VCaP (cell line): ENCODE data around the gene ZKSCAN5.

Experiments
- H3K27ac ChIP-seq: fragments of 450-650 bp; 2 replicates; pipeline ENCODE4 v1.5.1; 2017
- TF ChIP-seq, protein P1 (sequence below): fragments of 450-650 bp; conservative IDR thresholded peaks from 2 replicates; pipeline ENCODE4 v1.5.1; 2017; ENCODE audit warnings: mild to moderate bottlenecking, moderate library complexity

ZKSCAN5 gene

DNA sequence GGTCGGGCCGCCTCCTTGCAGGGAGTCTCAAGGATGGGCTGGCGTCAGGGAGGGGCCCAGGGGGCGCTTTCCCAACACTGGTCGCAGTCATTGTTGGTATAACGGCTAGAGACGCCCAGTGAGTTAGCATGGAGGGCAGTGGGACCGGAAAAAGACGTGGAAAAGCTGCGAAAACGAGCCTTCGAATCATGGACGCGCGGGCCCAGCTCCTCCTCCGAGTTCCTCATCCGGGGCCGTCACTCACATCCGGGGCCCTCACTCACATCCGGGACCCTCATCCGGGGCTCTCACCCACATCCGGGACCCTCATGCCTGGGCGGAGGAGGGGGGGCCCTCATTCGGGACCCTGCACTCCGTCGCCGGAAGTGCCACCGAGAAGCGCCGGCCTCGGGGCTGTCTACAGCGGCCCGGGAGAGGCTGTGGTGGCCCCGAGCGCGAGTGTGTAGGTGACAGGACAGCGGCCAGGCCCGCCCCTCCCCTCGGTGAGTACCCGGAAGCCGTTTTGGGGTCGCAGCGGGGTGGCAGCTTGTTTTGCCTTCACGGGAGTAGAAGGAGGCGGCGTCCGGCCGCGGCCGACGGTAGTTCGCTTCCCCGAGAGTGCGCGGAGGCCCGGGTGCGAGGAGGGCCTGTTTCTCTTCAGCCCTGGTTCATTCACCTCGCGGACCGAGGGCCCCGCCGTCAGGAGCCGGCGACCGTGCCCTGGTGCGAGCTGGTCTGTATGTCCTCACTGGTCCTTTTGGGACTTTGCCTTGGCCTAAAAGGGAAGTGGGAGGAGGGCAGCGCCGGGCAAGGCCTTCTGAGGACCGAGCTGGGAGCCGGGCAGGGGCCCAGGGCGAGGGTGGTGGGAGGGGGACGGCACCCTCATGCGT is 54.1 kb downstream of the ZKSCAN5 start, which contains the start of gene ZNF655:
Gene ZNF655, plus strand, starts transcription at position 337 of the 869 bp plus-strand sequence. CDS start 1,918 bp downstream, outside the sequence.
- TF ChIP-seq, protein P1, sequence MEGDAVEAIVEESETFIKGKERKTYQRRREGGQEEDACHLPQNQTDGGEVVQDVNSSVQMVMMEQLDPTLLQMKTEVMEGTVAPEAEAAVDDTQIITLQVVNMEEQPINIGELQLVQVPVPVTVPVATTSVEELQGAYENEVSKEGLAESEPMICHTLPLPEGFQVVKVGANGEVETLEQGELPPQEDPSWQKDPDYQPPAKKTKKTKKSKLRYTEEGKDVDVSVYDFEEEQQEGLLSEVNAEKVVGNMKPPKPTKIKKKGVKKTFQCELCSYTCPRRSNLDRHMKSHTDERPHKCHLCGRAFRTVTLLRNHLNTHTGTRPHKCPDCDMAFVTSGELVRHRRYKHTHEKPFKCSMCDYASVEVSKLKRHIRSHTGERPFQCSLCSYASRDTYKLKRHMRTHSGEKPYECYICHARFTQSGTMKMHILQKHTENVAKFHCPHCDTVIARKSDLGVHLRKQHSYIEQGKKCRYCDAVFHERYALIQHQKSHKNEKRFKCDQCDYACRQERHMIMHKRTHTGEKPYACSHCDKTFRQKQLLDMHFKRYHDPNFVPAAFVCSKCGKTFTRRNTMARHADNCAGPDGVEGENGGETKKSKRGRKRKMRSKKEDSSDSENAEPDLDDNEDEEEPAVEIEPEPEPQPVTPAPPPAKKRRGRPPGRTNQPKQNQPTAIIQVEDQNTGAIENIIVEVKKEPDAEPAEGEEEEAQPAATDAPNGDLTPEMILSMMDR: no peak
- H3K27ac ChIP-seq: no peak within 1 kb of the TSS

DNA sequence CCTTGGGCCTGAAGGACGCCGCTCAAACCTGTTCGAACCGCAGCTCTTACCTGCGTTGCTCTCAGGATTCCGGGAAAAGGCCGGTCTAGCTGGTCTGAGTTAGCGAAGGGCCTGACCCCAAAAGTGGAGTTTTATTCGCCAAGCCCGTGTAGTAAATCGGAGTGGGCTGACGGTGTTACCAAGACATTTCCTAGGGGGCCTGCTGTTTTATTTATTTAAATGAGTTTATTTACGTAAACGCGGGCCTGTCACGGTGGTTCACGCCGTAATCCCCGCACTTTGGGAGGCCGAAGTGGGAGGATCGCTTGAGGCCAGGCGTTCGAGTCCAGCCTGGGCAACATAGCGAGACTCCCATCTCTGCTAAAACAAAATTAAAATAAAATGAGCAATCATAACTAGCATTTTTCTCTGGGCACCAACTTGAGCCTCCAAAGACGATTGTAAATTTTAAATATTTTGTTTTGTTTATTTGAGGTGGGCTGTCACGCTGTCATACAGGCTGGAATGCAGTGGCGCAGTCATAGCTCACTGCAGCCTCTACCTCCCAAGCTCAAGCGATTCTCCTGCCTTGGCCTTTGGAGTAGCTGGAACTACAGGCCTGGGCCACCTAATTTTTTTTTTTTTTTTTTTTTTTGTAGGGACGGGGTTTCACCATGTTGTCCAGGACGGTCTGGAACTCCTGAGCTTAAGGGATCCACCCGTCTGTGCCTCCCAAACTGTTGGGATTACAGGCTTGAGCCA is 54.9 kb downstream of the ZKSCAN5 start:
- H3K27ac ChIP-seq: no peak overlapping the region
- TF ChIP-seq, protein P1: no peak

DNA sequence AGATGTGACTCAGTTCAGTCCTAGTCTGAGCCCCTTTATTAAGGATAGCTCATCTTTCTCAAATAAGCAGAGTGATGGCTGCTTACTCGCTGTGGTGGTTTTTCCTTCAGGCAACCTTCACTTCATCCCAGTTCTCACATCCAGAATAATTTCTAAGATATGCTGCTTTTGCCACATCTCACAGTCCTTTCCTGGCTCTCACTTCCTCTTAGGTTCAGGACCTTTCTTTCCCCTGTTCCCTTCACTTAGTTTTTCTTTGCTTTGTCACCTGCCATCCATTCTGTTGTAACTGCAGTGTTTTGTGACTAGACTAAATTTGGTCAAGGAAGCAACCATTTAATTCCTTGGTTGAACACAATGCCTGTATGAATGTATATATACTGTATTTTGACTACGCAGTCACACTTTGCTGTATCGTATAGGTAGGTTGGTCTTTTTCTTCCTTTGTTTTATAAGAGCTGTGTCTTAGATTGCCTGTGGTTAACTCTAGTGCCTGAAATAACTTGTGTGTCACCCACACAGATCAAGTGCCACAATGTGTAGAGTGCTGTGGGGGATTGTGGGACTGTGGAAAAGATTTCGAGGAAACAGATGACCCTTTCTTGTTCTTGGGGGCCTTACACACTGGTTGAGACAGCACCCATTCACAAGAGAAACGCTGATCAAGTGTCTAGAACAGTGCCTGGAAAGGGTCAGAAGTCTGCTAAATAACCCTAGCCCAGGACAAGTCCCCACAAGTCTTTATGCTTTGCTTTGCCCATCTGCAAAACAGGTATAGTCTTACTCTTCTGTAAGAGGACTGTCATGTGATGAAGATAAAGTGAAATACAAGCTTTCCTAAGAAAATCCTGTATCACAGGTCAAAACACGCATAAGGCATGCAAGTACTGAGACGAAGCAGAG is 56.6 kb downstream of the ZKSCAN5 start:
- H3K27ac ChIP-seq: no peak overlapping the region
- TF ChIP-seq, protein P1: no peak

DNA sequence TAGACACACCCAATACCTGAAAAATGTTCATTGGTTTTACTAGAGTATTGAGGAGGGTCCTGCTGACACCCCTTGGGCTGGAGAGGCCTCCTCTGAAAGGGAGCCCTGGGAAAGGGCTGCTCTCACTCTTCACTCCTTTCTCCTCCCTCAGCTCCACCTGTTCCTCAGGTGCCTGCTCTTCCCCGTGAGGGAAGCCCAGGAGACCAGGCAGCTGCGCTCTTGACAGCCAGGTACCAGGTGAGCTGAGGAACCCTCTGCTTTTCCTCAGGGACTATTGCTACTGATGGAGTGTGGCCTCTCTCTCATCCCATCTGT is 57.2 kb downstream of the ZKSCAN5 start:
- no peak overlapping the region for H3K27ac ChIP-seq
- TF ChIP-seq, protein P1: no peak

DNA sequence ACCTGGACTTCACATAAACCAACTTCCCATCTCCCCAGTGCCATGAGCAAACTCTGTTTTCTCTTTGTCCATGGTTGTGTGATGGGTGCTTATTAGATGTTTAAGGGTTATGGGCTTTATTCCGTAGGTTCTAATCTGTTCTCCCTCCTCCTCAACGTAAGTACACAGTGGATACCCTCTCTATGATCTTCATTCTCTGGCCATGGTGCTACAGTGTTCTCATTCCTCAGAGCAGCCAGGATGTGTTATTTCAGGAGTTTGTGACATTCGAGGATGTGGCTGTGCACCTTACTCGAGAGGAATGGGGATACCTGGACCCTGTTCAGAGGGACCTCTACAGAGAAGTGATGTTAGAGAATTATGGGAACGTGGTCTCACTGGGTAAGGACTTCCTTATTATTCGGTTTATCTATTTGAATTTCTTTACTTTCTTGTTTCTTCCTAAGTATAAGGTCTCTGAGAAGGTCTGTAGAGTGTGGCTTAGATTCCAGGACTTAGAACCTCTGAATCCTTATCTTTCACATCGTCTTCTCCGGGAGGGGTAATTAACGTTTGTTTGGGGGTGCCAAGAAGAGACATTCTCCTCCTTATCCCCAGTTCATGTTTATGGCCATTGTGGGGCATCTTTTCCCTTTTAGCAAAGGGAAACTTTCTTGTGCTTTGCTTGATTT is 57.8 kb downstream of the ZKSCAN5 start:
- no peak overlapping the region for H3K27ac ChIP-seq
- TF ChIP-seq, protein P1: no peak

DNA sequence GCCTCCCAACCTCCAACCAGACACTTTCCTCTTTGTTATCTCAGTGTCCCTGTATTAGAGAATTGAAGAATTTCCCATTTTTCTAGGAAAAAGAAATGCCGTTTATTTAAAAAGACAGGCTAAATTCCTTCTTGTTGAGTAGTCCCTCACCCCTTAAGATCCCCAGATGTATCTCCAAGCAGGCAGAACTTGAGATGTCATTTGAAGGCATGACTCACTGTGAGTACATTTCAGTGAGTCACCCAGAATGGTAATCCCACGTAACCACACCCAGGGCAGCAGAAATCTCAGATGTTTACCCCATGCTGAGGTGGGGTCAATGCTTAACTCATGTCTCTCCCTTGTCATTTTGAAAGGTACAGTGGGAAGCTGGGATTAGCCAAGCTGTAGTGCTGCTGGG is 58.4 kb downstream of the ZKSCAN5 start:
- TF ChIP-seq, protein P1: no peak
- H3K27ac ChIP-seq: no peak overlapping the region
